ENCODE data around the gene COL8A1.
A peak's percentile ranks its signal among the peaks of the same experiment; 100 is the strongest.
"Not testable (repeated sequence)": the region's sequence is repeated elsewhere in the genome, so short reads cannot be mapped to it uniquely, and the experiment has no call there.

COL8A1 gene

DNA sequence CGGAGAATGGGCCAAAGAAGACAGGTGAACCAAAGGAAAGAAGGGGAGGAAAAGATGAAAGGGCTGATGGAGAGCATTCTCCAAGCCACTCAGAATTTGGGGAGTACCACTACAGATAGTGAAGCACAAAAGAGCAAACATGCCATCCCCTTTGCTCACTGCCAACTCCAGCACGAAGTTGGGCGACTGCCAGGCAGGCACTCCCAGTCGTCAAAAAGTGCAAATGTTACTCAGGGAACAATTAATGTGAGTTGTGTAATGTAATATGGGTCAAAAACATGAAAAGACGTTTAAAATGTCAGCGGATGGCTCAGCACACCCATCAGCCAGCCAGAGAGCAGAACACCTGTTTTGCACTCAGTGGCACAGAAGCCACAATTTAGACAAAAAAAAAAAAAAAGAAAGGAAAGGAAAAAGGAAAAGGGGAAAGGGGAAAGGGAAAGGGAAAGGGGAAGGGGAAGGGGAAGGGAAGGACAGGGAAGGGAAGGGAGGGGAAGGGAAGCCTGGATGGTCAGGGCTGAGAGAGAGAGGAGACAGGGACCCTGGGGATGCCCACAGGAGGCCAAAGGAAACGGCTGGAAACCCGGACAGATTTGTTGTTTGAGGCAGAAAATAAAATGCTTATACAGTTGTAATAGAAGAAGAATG, 82.7 kb downstream of the COL8A1 start:
- no peak for DNase-seq (ENCODE audit: low read depth)
- TF ChIP-seq, protein P1, sequence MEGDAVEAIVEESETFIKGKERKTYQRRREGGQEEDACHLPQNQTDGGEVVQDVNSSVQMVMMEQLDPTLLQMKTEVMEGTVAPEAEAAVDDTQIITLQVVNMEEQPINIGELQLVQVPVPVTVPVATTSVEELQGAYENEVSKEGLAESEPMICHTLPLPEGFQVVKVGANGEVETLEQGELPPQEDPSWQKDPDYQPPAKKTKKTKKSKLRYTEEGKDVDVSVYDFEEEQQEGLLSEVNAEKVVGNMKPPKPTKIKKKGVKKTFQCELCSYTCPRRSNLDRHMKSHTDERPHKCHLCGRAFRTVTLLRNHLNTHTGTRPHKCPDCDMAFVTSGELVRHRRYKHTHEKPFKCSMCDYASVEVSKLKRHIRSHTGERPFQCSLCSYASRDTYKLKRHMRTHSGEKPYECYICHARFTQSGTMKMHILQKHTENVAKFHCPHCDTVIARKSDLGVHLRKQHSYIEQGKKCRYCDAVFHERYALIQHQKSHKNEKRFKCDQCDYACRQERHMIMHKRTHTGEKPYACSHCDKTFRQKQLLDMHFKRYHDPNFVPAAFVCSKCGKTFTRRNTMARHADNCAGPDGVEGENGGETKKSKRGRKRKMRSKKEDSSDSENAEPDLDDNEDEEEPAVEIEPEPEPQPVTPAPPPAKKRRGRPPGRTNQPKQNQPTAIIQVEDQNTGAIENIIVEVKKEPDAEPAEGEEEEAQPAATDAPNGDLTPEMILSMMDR (conservative IDR thresholded peaks at IDR 0.05; ENCODE audit: low read depth, low read length), result no peak
- H3K4me3 ChIP-seq (ENCODE audit: low read depth, low read length), result no peak overlapping the region

DNA sequence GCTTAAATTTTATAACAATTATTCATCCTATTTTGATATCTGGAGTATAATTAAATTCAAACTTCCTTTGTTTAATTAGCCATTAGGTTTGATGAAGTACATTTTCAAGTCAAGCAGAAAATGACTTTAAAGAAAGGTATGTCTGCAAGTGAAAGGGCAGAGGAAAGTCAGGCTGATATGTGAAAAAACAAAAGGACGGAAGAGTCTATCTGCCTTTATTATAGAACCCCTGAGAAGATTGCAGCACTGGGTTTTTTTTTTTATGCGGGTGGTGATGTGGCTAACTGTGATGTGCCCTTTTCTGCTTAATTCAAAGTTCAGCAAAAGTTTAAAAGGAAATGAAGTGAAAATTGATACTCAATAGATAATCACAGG, 83.2 kb downstream of the COL8A1 start:
- DNase-seq (ENCODE audit: low read depth), result peak; percentile 85
- H3K4me3 ChIP-seq (ENCODE audit: low read depth, low read length), result no peak overlapping the region
- TF ChIP-seq, protein P1 (conservative IDR thresholded peaks at IDR 0.05; ENCODE audit: low read depth, low read length), result no peak

DNA sequence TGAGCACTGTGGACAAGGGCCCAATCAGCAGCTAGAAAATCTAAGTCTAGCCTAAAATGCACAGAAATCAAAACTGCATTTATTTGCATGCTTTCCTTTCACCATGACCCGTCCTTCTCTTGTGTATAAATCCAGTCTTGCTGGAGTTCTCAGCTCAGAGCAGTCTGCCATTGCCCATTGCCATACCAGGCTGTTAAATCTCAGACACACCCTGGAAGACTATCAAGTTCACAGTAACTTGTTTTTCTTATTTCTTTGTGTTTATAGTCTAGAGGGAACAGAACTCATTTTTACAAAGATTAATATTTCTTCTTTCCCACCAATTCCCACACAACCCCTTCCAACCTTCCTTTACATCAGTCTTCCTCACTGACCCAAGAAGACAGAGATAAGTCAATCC, 85.9 kb downstream of the COL8A1 start:
- TF ChIP-seq, protein P1 (conservative IDR thresholded peaks at IDR 0.05; ENCODE audit: low read depth, low read length), result no peak
- H3K4me3 ChIP-seq (ENCODE audit: low read depth, low read length), result no peak overlapping the region
- no peak for DNase-seq (ENCODE audit: low read depth)

DNA sequence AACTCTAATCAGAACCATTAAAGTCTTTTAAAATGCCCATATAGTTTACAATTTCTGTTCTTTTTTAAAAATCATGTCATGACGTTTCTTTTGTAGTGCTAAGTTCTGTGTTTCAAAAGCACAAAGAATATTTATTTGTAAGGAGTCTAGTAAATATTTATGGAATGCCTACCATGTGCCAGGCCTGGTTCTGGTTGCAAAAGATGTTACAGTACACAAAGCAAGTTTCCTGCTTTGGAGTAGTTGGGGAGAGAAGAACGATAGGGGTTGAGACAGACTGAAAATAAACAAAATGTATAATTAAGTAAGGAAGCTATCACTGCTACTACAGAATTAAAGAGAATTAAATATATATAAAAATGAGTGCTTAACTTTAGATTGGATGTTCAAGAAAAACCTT, 92.5 kb downstream of the COL8A1 start:
- TF ChIP-seq, protein P1 (conservative IDR thresholded peaks at IDR 0.05; ENCODE audit: low read depth, low read length), result no peak
- no peak for DNase-seq (ENCODE audit: low read depth)
- H3K4me3 ChIP-seq (ENCODE audit: low read depth, low read length), result no peak overlapping the region

DNA sequence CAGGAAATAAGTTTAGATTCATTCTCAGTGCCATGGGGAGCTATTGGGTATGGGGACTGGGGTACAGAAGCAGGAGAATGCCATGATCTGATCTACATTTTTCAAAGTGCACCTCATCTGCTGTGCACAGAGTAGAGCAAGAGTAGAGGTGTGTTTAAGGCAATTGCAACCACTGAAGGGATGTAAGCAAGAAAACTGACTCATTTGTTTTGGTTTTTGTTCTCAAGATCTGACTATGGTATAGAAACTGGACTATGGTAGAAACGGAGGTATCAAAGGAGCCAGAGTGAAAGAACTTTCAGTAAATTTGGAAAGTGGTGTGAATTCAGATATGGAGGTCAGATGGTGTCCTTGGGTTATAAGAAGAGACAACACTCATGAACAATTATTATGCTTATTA, 93.1 kb downstream of the COL8A1 start:
- H3K4me3 ChIP-seq (ENCODE audit: low read depth, low read length), result no peak overlapping the region
- TF ChIP-seq, protein P1 (conservative IDR thresholded peaks at IDR 0.05; ENCODE audit: low read depth, low read length), result no peak
- no peak for DNase-seq (ENCODE audit: low read depth)

DNA sequence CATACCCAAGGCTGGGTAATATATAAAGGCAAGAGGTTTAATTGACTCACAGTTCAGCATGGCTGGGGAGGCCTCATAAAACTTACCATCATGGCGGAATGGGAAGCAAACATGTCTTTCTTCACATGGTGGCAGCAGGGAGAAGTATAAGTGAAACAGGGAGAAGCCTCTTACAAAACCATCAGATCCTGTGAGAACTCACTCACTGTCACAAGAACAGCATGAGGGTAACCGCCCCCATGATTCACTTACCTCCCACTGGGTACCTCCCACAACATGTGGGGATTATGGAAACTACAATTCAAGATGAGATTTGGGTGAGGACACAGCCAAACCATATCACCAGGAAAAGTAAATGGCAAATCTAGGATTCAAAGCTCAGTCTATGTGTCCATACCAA, 102.0 kb downstream of the COL8A1 start:
- H3K4me3 ChIP-seq (ENCODE audit: low read depth, low read length), result not testable (repeated sequence)
- peak; percentile 51 for DNase-seq (ENCODE audit: low read depth)

DNA sequence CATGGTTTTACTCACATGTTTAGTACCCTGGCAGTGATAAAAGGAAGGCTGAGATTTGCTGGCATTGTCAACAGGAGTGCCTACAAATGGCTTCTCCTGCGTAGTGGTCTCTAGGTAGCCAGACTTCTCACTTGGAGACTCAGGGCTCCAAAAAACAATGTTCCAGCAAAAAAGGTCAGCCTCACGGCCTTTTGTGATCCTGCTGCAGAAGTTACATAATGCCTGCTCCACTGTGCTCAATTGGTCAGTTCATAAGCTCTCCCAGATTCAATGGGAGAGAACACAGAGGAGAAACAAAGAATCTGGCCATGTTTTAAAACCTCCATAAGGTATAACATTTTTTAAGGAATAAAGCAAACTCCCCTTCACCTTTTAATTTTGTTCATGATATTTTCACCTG, 103.2 kb downstream of the COL8A1 start:
- DNase-seq (ENCODE audit: low read depth), result peak; percentile 65
- H3K4me3 ChIP-seq (ENCODE audit: low read depth, low read length), result no peak overlapping the region
- TF ChIP-seq, protein P1 (conservative IDR thresholded peaks at IDR 0.05; ENCODE audit: low read depth, low read length), result no peak

Measured in choroid plexus epithelial cell (primary cell).